ENCODE data around the gene IRF4.

Gene IRF4

DNA sequence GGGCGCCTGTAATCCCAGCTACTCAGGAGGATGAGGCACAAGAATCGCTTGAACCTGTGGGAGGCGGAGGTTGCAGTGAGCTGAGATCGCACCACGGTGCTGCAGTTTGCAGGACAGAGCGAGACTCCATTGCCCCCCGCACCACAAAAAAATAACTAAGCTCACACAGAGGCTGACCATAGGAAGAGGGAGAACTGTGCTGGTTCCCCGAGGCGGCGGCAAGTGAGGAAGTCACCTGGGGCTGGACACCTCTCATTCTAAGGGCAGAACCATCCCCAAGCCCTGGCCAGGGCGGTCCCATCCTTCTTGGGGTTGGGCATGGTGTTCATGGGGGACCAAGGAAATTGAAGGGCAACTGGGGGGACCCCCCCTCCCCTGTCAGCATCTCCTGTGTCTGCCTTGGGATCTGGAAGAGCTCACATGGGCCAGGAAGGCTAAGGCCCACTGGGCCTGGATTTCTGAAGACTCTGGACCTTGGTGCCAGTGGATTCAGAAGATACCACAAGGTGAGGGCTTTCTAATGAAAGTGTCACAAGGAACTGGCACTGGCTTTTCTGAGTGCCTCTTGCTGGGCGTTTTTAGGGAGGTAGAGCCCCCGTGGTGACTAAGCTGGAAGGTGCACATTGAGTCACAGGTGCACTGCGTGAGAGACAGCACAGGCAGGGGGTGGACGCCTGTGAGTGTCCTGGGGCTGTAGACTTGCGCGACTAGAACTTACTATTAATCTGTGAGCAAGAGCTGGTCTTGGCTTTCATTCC is 11.5 kb downstream of the IRF4 start:
- Histone ChIP-seq H3K36me3 (replicated peaks; ENCODE audit: low read depth, low read length) (peaks cover 93% of the 10 kb centered on the region), H3K4me3 (ENCODE audit: low read length) (peak overlapping the region; percentile 41), H3K4me2 (ENCODE audit: low read length) (peak overlapping the region; percentile 68), H3K27me3 (ENCODE audit: low read depth, low read length) (no peaks in the 10 kb centered on the region), H4K20me1 (ENCODE audit: insufficient read depth, low read length) (peaks cover 98% of the 10 kb centered on the region), H3K9ac (ENCODE audit: low read length) (peak overlapping the region; percentile 32; the same call in 1 of the 2 replicates), H2AFZ (ENCODE audit: low read depth, low read length) (no peak overlapping the region), H3K9me3 (ENCODE audit: insufficient read depth, low read length) (no peaks in the 10 kb centered on the region), H3K27ac (ENCODE audit: low read length) (peak overlapping the region; percentile 83), H3K79me2 (ENCODE audit: low read length) (peaks cover 90% of the 10 kb centered on the region), H3K4me1 (ENCODE audit: low read length) (peaks cover 96% of the 10 kb centered on the region)
- TF ChIP-seq, protein P1, sequence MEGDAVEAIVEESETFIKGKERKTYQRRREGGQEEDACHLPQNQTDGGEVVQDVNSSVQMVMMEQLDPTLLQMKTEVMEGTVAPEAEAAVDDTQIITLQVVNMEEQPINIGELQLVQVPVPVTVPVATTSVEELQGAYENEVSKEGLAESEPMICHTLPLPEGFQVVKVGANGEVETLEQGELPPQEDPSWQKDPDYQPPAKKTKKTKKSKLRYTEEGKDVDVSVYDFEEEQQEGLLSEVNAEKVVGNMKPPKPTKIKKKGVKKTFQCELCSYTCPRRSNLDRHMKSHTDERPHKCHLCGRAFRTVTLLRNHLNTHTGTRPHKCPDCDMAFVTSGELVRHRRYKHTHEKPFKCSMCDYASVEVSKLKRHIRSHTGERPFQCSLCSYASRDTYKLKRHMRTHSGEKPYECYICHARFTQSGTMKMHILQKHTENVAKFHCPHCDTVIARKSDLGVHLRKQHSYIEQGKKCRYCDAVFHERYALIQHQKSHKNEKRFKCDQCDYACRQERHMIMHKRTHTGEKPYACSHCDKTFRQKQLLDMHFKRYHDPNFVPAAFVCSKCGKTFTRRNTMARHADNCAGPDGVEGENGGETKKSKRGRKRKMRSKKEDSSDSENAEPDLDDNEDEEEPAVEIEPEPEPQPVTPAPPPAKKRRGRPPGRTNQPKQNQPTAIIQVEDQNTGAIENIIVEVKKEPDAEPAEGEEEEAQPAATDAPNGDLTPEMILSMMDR (IDR thresholded peaks at IDR 0.05; ENCODE audit: low read depth, low read length), result no peak
- no peak for TF ChIP-seq EZH2phosphoT487 (IDR thresholded peaks at IDR 0.05; ENCODE audit: low read depth)

DNA sequence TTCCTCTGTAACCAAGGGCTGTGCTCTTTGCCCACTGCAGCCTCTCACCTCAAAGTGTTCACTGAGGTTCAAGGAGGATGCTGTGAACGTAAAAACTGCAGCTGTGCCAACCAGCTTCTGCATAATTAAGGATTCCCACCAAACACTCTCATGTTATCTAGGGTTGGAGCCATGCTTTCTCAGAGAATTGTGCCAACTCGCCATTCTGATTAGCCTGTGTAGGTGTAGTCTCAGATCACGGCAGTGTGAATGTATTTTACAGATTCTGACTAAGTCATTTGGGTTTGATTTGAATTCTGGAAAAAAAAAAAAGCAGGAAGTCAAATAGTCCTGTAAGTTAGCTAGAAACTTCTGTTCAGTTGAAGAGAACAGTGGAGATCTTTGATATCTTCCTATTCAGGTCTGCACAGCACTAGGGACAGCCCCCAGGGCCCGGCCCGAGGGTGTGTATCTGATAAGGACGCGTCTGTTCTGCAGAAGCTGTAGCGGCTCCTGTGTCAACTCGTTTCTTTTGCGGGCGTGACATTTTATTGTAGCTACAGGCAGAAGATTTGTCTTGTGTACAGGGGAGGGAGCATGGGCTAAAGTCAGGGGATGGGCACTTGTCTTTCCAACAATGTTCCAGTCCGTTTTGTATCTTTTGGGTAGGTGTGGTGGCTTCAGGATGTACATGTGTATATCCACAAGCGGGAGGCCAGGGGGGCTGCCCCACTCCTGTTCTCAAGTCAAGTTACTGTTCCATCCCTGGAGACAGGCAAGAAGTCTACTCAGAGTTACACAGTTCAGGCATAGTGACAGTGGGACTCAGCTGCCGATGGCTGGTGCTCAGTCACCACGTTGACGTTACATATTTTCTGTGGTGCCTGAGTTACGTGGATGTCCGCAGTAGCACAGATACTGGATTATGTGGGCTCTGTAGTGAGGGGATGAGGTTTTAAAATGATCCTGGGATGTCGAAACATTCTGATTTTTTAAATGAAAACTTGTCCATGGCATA is 12.4 kb downstream of the IRF4 start:
- TF ChIP-seq, protein P1 (IDR thresholded peaks at IDR 0.05; ENCODE audit: low read depth, low read length), result no peak
- no peak for TF ChIP-seq EZH2phosphoT487 (IDR thresholded peaks at IDR 0.05; ENCODE audit: low read depth)
- Histone ChIP-seq H3K27ac (ENCODE audit: low read length) (peak overlapping the region; percentile 83), H3K9ac (ENCODE audit: low read length) (no peak overlapping the region), H3K9me3 (ENCODE audit: insufficient read depth, low read length) (no peaks in the 10 kb centered on the region), H3K4me3 (ENCODE audit: low read length) (peak overlapping the region; percentile 41), H3K4me2 (ENCODE audit: low read length) (peak overlapping the region; percentile 68), H3K27me3 (ENCODE audit: low read depth, low read length) (no peaks in the 10 kb centered on the region), H4K20me1 (ENCODE audit: insufficient read depth, low read length) (peaks cover 96% of the 10 kb centered on the region), H3K79me2 (ENCODE audit: low read length) (peaks cover 84% of the 10 kb centered on the region), H3K36me3 (replicated peaks; ENCODE audit: low read depth, low read length) (peaks cover 93% of the 10 kb centered on the region), H3K4me1 (ENCODE audit: low read length) (peaks cover 96% of the 10 kb centered on the region), H2AFZ (ENCODE audit: low read depth, low read length) (no peak overlapping the region)

DNA sequence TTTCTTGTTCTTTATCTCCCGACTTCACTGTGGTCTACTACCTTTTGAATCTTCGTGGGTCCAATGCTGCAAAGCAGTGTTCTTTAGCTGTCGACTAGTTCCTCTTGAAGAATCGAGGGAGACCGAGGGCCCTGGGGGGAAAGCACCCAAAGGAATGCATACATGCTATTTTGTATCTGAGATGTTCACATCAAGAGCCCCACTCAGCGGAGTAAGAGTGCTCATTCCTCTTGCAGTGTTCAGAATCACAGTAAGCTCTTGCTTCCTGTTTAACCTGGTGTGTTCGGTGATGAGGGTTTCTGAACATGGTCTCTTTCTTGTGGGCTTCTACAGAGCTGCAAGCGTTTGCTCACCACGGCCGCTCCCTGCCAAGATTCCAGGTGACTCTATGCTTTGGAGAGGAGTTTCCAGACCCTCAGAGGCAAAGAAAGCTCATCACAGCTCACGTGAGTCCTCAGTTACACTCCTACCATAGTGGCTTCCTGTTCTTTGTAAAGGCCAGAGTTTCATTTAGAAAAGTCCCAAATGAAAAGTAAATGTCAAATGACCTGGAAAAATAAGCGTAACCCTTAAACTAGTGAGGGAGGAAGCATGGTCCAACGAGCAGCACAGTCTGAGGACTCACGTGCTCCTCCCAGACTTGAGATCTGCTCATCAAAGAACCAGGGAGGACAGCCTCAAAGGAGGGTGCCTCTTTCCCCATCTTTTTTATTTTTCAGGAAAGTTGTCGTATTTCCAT is 13.3 kb downstream of the IRF4 start:
- Histone ChIP-seq H3K4me3 (ENCODE audit: low read length) (peak overlapping the region; percentile 41), H3K27ac (ENCODE audit: low read length) (peak overlapping the region; percentile 83), H3K9me3 (ENCODE audit: insufficient read depth, low read length) (no peaks in the 10 kb centered on the region), H3K36me3 (replicated peaks; ENCODE audit: low read depth, low read length) (peaks cover 92% of the 10 kb centered on the region), H3K27me3 (ENCODE audit: low read depth, low read length) (no peaks in the 10 kb centered on the region), H3K79me2 (ENCODE audit: low read length) (peaks cover 75% of the 10 kb centered on the region), H3K4me1 (ENCODE audit: low read length) (peaks cover 95% of the 10 kb centered on the region), H2AFZ (ENCODE audit: low read depth, low read length) (no peak overlapping the region), H3K4me2 (ENCODE audit: low read length) (peak overlapping the region; percentile 68), H3K9ac (ENCODE audit: low read length) (peak overlapping the region; percentile 15; the same call in 1 of the 2 replicates), H4K20me1 (ENCODE audit: insufficient read depth, low read length) (peaks cover 94% of the 10 kb centered on the region)
- TF ChIP-seq EZH2phosphoT487 (IDR thresholded peaks at IDR 0.05; ENCODE audit: low read depth), result no peak
- TF ChIP-seq, protein P1 (IDR thresholded peaks at IDR 0.05; ENCODE audit: low read depth, low read length), result no peak

Measured in OCI-LY3 (cell line).